ENCODE measurements around the gene DMPK.

- TF ChIP-seq, protein P1, sequence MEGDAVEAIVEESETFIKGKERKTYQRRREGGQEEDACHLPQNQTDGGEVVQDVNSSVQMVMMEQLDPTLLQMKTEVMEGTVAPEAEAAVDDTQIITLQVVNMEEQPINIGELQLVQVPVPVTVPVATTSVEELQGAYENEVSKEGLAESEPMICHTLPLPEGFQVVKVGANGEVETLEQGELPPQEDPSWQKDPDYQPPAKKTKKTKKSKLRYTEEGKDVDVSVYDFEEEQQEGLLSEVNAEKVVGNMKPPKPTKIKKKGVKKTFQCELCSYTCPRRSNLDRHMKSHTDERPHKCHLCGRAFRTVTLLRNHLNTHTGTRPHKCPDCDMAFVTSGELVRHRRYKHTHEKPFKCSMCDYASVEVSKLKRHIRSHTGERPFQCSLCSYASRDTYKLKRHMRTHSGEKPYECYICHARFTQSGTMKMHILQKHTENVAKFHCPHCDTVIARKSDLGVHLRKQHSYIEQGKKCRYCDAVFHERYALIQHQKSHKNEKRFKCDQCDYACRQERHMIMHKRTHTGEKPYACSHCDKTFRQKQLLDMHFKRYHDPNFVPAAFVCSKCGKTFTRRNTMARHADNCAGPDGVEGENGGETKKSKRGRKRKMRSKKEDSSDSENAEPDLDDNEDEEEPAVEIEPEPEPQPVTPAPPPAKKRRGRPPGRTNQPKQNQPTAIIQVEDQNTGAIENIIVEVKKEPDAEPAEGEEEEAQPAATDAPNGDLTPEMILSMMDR (IDR thresholded peaks at IDR 0.05; ENCODE audit: poor library complexity): no peak
- TF ChIP-seq EZH2 (IDR thresholded peaks at IDR 0.05; ENCODE audit: borderline replicate concordance): no peak
- TF ChIP-seq EZH2phosphoT487 (IDR thresholded peaks at IDR 0.05; ENCODE audit: low read depth, severe bottlenecking, unreplicated experiment): no peak
Measured at GRCh38 chr19:45827459-45828093, 45.3 kb upstream of the DMPK start.
